IPS DF 6.9 (cell line): Measurements from ENCODE around the gene ADIPOR2.
"Not testable (repeated sequence)": the region's sequence is repeated elsewhere in the genome, so short reads cannot be mapped to it uniquely, and the experiment has no call there.

Experiments used
- DNase-seq: peaks from one replicate; pipeline ENCODE4 v3.0.0-alpha.2; 2013; ENCODE audit warnings: low read depth, low spot score
- H3K27ac ChIP-seq: one replicate; pipeline ENCODE4 v1.5.1; 2013; ENCODE audit warnings: low read length, control low read depth
- H3K27me3 ChIP-seq: 2 replicates; pipeline ENCODE4 v1.6.1; 2013; ENCODE audit warnings: mild to moderate bottlenecking, low read length; ENCODE audit not compliant: control insufficient read depth, insufficient read depth
- H3K36me3 ChIP-seq: 2 replicates; pipeline ENCODE4 v1.6.1; 2013; ENCODE audit warnings: low read length; ENCODE audit not compliant: control insufficient read depth, insufficient read depth
- H3K4me1 ChIP-seq: 2 replicates; pipeline ENCODE4 v1.6.1; 2013; ENCODE audit warnings: low read length; ENCODE audit not compliant: control insufficient read depth, insufficient read depth
- H3K4me3 ChIP-seq: 2 replicates; pipeline ENCODE4 v1.5.1; 2013; ENCODE audit warnings: mild to moderate bottlenecking, low read length
- H3K9me3 ChIP-seq: 2 replicates; pipeline ENCODE4 v1.6.1; 2013; ENCODE audit warnings: low read length, inconsistent platforms; ENCODE audit not compliant: control insufficient read depth, insufficient read depth
- WGBS: extraction: QIAGEN DNeasy Blood & Tissue Kit; methylation state at CpG from one replicate; pipeline ENCODE4 v1.1.7; 2013; ENCODE audit warnings: mixed read lengths, missing lambda C conversion rate; ENCODE audit not compliant: insufficient read length, insufficient coverage; 5-methylcytosine and 5-hydroxymethylcytosine counted together

The ADIPOR2 gene

DNA sequence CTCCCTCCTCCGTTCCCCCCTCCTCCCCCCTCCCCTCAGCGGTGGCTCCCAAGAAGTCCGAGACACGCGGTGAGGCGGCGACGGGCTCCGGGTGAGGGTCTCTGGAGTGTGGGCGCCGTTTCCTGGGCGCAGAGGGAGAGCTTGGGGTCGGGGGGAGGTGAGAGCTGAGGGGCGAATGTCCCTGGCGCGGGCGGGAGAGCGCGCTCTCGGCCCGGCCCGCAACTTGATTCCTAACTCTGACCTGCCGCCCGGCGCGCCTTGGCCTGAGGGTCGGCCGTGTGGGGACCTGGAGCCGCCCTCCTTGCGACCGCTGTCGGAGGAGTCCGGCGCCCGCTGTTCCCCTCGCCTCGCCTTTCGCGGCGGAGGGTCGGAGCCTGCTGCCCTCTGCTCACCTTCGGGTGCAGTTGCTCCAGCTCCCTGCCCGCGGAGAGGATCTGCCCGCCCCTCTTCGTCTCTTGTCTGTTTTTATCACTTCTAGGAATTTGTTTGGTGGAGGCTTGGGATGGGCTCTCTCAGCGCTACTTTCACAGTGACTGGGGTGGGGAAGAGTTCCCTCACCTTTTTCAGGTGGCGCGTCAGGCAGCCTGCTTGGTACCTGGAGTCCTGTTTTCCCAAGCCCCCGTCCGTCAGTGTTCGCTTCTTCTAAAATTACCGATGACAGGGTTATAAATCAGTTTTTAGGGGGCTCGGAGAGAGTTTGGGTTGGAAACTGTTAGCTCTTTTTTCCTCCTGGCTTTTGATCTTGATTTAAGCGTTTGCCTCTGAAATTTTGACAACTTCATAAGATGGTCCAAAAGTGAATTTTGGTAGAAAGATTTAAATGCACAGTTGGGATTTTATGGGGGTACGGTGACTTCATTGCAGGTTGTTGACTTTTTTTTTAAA, 495 bp downstream of the ADIPOR2 start:
- H3K4me1 ChIP-seq: no peaks in the 10 kb centered on the region
- no peak overlapping the region for H3K27ac ChIP-seq
- peak overlapping the region; percentile 58; the same call in 1 of the 2 replicates for H3K4me3 ChIP-seq
- no CpG with 5 or more reads among the region's 56 CpGs for WGBS
- H3K36me3 ChIP-seq: no peaks in the 10 kb centered on the region
- no peaks in the 10 kb centered on the region for H3K27me3 ChIP-seq
- H3K9me3 ChIP-seq: no peaks in the 10 kb centered on the region
- DNase-seq: no peak

DNA sequence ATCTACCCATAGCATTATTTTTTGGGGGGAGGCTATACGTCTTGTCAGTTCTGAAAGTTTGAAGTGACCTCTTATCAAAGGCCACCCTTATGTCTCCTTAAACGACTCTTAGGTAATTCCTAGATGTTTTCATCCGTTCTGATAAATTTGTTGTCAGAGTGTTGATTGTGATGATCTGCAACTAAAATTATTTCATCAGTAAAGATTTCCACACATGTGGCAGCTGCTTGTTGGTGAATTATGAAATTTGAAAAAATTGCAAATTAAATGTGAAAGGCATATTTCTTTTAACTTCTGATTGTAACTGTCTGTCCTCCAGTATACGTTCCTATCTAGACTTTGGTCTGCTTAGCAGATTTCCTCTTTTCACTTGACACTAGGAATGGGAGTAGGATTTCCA, 1.4 kb downstream of the ADIPOR2 start:
- no peak overlapping the region for H3K27ac ChIP-seq
- H3K4me3 ChIP-seq: no peak overlapping the region; the same call in 1 of the 2 replicates
- no peak for DNase-seq
- no peaks in the 10 kb centered on the region for H3K36me3 ChIP-seq
- H3K27me3 ChIP-seq: no peaks in the 10 kb centered on the region
- WGBS: no CpG with 5 or more reads among the region's 4 CpGs
- H3K9me3 ChIP-seq: no peaks in the 10 kb centered on the region
- no peaks in the 10 kb centered on the region for H3K4me1 ChIP-seq

DNA sequence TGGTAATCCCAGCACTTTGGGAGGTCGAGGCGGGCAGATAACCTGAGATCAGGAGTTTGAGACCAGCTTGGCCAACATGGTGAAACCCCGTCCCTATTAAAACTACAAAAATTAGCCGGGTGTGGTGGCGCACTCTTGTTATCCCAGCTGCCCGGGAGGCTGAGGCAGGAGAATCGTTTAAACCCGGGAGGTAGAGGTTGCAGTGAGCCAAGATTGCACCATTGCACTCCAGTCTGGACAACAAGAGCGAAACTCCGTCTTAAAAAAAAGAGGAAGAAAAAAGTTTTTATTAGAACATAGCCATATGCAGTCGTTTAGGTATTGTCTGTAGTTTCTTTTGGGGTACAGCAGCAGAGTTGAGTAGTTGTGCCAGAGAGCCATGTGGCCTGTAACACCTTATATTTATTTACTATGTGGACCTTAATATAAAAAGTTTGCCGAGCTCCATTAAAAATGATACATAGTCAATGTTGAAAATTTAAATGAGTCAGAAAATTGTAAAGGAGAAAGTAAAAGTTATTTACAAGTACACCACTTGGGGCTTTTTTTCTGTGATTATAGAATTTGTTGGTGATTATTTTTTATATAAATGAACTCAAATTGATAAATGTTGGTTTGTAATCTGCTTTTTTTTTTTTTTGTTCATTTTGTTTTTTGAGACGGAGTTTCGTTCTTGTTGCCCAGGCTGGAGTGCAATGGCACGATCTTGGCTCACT, 2.2 kb downstream of the ADIPOR2 start:
- Histone ChIP-seq H3K9me3 (no peaks in the 10 kb centered on the region), H3K36me3 (no peaks in the 10 kb centered on the region), H3K27ac (no peak overlapping the region), H3K27me3 (no peaks in the 10 kb centered on the region), H3K4me3 (no peak overlapping the region), H3K4me1 (no peaks in the 10 kb centered on the region)
- DNase-seq: no peak
- WGBS: no CpG with 5 or more reads among the region's 15 CpGs

DNA sequence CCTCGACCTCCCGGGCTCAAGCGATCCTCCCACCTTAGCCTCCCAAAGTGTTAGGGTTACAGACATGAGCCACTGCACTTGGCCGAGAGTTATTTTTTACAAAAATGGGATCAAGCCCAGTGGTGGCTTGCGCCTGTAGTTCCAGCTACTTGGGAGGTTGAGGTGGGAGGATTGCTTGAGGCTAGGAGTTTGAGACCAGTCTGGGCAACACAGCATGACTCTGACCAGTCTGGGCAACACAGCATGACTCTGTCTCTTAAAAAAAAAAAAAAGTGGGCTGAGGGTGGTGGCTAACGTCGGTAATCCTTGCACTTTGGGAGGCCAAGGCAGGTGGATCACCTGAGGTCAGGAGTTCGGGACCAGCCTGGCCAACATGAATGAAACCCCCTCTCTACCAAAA, 4.2 kb downstream of the ADIPOR2 start:
- H3K4me3 ChIP-seq, H3K9me3 ChIP-seq, H3K36me3 ChIP-seq, H3K27ac ChIP-seq, H3K27me3 ChIP-seq, DNase-seq, H3K4me1 ChIP-seq: not testable (repeated sequence)
- no CpG with 5 or more reads among the region's 8 CpGs for WGBS

DNA sequence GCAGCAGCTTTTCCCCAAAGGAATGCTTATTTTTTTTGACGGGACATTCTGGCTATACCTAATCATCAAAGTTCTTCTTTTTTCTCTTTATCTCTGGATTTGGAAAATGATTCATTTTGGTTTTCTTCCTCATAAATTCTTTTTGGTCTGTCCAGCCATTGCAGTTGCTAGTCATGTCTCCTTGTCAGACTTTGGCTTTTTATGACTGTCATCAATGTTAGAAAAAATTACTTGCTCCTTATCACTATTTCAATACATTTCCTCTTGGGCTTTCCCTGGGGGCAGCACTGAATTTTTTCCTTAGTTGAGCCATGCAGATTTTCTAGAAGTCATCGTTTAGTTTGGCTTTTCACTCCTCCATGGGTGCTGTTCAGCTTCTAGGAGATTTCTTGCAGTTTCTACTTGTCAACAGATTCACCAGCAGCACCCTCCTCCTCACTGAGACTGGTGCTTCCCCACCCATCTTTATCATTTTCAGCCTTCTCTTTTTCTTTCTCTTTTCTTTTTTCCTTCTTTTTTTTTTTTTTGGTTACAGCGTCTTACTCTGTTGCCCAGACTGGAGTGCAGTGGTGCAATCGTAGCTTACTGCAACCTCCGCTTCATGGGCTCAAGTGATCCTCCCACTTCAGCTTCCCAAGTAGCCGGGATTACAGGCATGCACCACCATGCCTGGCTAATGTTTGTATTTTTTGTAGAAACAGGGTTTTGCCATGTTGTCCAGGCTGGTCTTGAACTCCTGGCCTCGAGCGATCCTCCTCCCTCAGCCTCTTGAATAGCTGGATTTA, 5.2 kb downstream of the ADIPOR2 start:
- no CpG with 5 or more reads among the region's 8 CpGs for WGBS
- Histone ChIP-seq H3K27me3 (no peaks in the 10 kb centered on the region), H3K4me1 (no peaks in the 10 kb centered on the region)

DNA sequence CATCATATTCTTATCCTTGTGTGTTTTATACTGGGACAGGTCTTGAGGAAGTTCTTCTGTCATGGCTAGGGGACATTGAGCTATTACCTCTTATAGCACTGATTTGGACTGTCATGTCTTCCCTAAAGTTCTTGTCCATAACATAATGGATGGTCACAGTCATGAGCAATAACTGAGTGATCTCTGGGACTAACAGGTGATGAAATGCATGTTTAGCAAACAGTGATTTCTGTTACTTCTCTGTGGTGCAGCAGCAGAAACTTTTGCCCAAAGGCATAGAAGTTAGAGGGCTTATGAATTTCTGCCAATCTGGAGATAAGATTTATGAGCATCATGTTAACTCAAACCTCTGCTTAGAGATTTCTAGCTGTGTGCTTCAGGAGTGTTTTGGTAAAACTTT, 5.9 kb downstream of the ADIPOR2 start:
- H3K9me3 ChIP-seq: no peaks in the 10 kb centered on the region
- no peak overlapping the region for H3K4me3 ChIP-seq
- H3K36me3 ChIP-seq: no peaks in the 10 kb centered on the region
- DNase-seq: no peak
- H3K27me3 ChIP-seq: no peaks in the 10 kb centered on the region
- H3K4me1 ChIP-seq: no peaks in the 10 kb centered on the region
- no peak overlapping the region for H3K27ac ChIP-seq

More for the DNA sequence above, 5.2 kb downstream of the ADIPOR2 start:
- Histone ChIP-seq H3K27ac (no peak overlapping the region), H3K36me3 (no peaks in the 10 kb centered on the region), H3K9me3 (no peaks in the 10 kb centered on the region), H3K4me3 (no peak overlapping the region)
- DNase-seq: no peak

DNA sequence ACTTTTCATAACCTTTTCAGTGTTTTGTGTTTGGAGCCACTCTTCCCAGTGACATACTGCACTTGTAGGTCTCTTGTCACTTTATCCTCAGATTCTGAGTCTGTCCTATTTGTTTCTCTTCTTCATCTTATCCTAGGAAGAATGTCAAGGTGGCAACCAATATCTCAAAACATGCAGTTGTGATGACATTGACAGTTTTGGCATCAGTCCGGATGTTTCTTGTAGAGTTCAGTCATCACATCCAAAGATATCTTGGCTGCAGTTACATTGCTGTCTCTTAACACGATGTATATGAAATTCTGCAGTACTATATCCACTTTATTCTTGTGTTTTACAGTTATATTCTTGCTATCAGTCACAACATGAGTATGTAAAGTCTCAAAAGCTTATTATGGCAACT, 6.4 kb downstream of the ADIPOR2 start:
- no CpG with 5 or more reads among the region's 2 CpGs for WGBS
- no peak for DNase-seq
- no peaks in the 10 kb centered on the region for H3K9me3 ChIP-seq
- no peaks in the 10 kb centered on the region for H3K36me3 ChIP-seq
- H3K4me3 ChIP-seq: no peak overlapping the region
- H3K27me3 ChIP-seq: no peaks in the 10 kb centered on the region
- H3K27ac ChIP-seq: no peak overlapping the region
- H3K4me1 ChIP-seq: no peaks in the 10 kb centered on the region

DNA sequence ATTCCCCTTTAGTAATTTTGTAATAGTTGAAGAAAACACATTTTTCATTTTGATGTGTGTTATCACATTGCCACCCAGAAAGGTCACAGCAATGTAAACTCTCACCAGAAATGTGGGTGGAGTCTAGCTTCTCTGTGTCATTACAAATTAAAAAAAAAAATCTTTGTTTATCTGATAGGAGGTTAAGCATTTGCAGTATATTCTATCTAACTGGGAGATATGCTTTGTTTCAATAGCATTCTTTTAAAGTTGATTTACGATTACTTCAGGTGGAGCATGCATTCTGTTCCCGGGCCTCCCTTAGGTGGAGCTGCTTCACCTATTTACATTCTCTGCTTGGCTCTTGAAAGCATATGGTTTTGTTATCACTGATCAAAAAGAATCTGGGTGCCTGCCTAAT, 7.8 kb downstream of the ADIPOR2 start:
- DNase-seq: no peak
- H3K27ac ChIP-seq: no peak overlapping the region
- no peaks in the 10 kb centered on the region for H3K9me3 ChIP-seq
- no peaks in the 10 kb centered on the region for H3K27me3 ChIP-seq
- WGBS: no CpG with 5 or more reads among the region's 2 CpGs
- no peak overlapping the region for H3K4me3 ChIP-seq
- H3K36me3 ChIP-seq: no peaks in the 10 kb centered on the region
- H3K4me1 ChIP-seq: no peaks in the 10 kb centered on the region

DNA sequence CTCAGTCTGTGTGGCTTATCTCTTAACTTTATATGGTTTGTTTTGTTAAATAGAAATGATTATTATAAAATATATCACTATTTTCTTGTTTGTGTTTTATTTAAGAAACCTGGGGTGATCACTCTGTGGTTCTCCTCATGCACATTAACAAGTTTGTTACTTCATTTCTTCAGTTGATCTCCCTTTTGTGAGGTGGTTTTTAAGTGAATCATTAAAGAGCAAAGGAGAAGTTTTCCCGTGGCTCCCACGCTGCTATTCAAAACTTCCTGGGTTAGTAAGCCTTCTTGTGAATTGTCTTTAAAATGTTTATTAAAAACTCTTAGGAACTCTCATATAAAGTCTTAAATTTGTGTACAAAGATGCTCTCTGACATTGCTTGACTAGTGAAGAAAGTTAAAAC, 11.8 kb downstream of the ADIPOR2 start:
- no CpG with 5 or more reads among the region's 2 CpGs for WGBS
- H3K4me1 ChIP-seq: no peaks in the 10 kb centered on the region
- DNase-seq: no peak
- no peak overlapping the region for H3K27ac ChIP-seq
- H3K27me3 ChIP-seq: no peaks in the 10 kb centered on the region
- H3K9me3 ChIP-seq: no peaks in the 10 kb centered on the region
- no peaks in the 10 kb centered on the region for H3K36me3 ChIP-seq
- H3K4me3 ChIP-seq: no peak overlapping the region
